ENCODE results near the gene ANKS1B. TPM values are rescaled to one million over a fixed set of nuclear protein-coding genes. Genes with fewer than 3 reads are reported as not detected.

Gene ANKS1B
- total RNA-seq, 1 experiment from 2014 or later = 0.54 TPM

GRCh38 chr12:99111600-99111999 lies 873.1 kb downstream of the ANKS1B start:
- Histone ChIP-seq H3K4me2 (ENCODE audit: low read length) (no peak overlapping the region), H3K4me3 (replicated peaks in 1 of 2; ENCODE audit: low read depth in 1 of 2, low read length in 2 of 2) (no peak overlapping the region), H3K9ac (ENCODE audit: low read length) (no peak overlapping the region), H3K9me2 (ENCODE audit: insufficient read depth) (no peaks in the 10 kb centered on the region), H3K27me3 (ENCODE audit: insufficient read depth, low read length) (peaks cover 16% of the 10 kb centered on the region), H2AFZ (ENCODE audit: low read depth, low read length, poor library complexity, severe bottlenecking) (no peak overlapping the region), H3K36me3 (ENCODE audit: control insufficient read depth in 1 of 2, insufficient read depth in 2 of 2, low read length in 2 of 2) (no peaks in the 10 kb centered on the region), H3K9me3 (ENCODE audit: control insufficient read depth in 1 of 2, insufficient read depth in 1 of 2, low read depth in 1 of 2, low read length in 2 of 2) (no peaks in the 10 kb centered on the region), H3K4me1 (ENCODE audit: control insufficient read depth in 1 of 2, insufficient read depth in 2 of 2, low read length in 2 of 2) (no peaks in the 10 kb centered on the region), H3K79me2 (ENCODE audit: insufficient read depth, low read length) (no peaks in the 10 kb centered on the region), H4K20me1 (ENCODE audit: insufficient read depth) (no peaks in the 10 kb centered on the region), H3K27ac (ENCODE audit: low read depth, low read length) (no peak overlapping the region)
- TF ChIP-seq ELF1 (IDR thresholded peaks at IDR 0.05; ENCODE audit: borderline replicate concordance, low read depth) (no peak), SRF (IDR thresholded peaks at IDR 0.05; ENCODE audit: low read depth) (no peak), ZBTB33 (IDR thresholded peaks at IDR 0.05; ENCODE audit: extremely low read depth, insufficient replicate concordance, low read length) (no peak), CBX3 (IDR thresholded peaks at IDR 0.05; ENCODE audit: low read depth) (no peak), YY1 (IDR thresholded peaks at IDR 0.05; ENCODE audit: extremely low read depth, insufficient replicate concordance, low read depth, low read length) (no peak), FOSL1 (IDR thresholded peaks at IDR 0.05; ENCODE audit: low read depth) (no peak), POLR2AphosphoS5 (IDR thresholded peaks at IDR 0.05; ENCODE audit: low read depth, low read length) (no peak), ZFX (IDR thresholded peaks at IDR 0.05) (no peak), JUND (IDR thresholded peaks at IDR 0.05) (no peak), CEBPB (IDR thresholded peaks at IDR 0.05; ENCODE audit: low read depth) (no peak), ZNF274 (IDR thresholded peaks at IDR 0.05; ENCODE audit: low read depth, low read length) (no peak), EZH2 (IDR thresholded peaks at IDR 0.05) (no peak), REST (IDR thresholded peaks at IDR 0.05; ENCODE audit: low read depth) (no peak), ATF3 (IDR thresholded peaks at IDR 0.05) (no peak), MAX (IDR thresholded peaks at IDR 0.05) (no peak), POLR2A (IDR thresholded peaks at IDR 0.05; ENCODE audit: borderline replicate concordance, extremely low read depth, insufficient read depth, insufficient read length) (no peak), RAD21 (IDR thresholded peaks at IDR 0.05; ENCODE audit: low read depth) (no peak)
- TF ChIP-seq, protein P1, sequence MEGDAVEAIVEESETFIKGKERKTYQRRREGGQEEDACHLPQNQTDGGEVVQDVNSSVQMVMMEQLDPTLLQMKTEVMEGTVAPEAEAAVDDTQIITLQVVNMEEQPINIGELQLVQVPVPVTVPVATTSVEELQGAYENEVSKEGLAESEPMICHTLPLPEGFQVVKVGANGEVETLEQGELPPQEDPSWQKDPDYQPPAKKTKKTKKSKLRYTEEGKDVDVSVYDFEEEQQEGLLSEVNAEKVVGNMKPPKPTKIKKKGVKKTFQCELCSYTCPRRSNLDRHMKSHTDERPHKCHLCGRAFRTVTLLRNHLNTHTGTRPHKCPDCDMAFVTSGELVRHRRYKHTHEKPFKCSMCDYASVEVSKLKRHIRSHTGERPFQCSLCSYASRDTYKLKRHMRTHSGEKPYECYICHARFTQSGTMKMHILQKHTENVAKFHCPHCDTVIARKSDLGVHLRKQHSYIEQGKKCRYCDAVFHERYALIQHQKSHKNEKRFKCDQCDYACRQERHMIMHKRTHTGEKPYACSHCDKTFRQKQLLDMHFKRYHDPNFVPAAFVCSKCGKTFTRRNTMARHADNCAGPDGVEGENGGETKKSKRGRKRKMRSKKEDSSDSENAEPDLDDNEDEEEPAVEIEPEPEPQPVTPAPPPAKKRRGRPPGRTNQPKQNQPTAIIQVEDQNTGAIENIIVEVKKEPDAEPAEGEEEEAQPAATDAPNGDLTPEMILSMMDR (IDR thresholded peaks at IDR 0.05 in 2 of 3, conservative IDR thresholded peaks at IDR 0.05 in 1 of 3; ENCODE audit: borderline replicate concordance in 1 of 3, insufficient read depth in 1 of 3, low read depth in 2 of 3, low read length in 2 of 3) = no peak
- DNase-seq (ENCODE audit: low read depth, low spot score) (no peak), ATAC-seq (no peak)
- POLR2A ChIA-PET = no interaction called here
- intact Hi-C loops (cut with micrococcal nuclease) = no loop called here
- BruUV-seq (replicated peaks) = no TSS peak
- CTCF ChIA-PET = no interaction called here
- RAD21 ChIA-PET (ENCODE audit: low non-redundant PET in 1 of 2, low total read pairs in 2 of 2, uncharacterized antibody in 2 of 2, unreplicated experiment in 2 of 2) = no interaction called here

Measured in HCT116 (cell line).